COLO829 (cell line): Measurements from ENCODE around the gene AK3.
"Not testable (repeated sequence)": the region's sequence is repeated elsewhere in the genome, so short reads cannot be mapped to it uniquely, and the experiment has no call there.

Source experiments
- DNase-seq: peaks from one replicate; pipeline ENCODE4 v3.0.0; 2012; ENCODE audit warnings: low spot score

The AK3 gene

GRCh38 chr9:4740638-4741364, at the start of gene AK3:
AK3 (minus strand) TSS chr9:4741202; CDS start chr9:4741087, 115 bp downstream.
- peak; percentile 35 for DNase-seq

- no peak for DNase-seq
Observed at GRCh38 chr9:4788703-4789102, 47.7 kb upstream of the AK3 start.

GRCh38 chr9:4787876-4788275, 46.9 kb upstream of the AK3 start:
- no peak for DNase-seq

- DNase-seq: no peak
Observed at GRCh38 chr9:4786599-4786998, 45.6 kb upstream of the AK3 start.

GRCh38 chr9:4784403-4784802, 43.4 kb upstream of the AK3 start:
- DNase-seq: no peak

GRCh38 chr9:4783191-4783590, 42.2 kb upstream of the AK3 start:
- DNase-seq: not testable (repeated sequence)

- DNase-seq: no peak
Observed at GRCh38 chr9:4781408-4781807, 40.4 kb upstream of the AK3 start.

- DNase-seq: no peak
Observed at GRCh38 chr9:4780651-4781050, 39.6 kb upstream of the AK3 start.

- not testable (repeated sequence) for DNase-seq
Observed at GRCh38 chr9:4774958-4775357, 34.0 kb upstream of the AK3 start.

GRCh38 chr9:4774209-4774608, 33.2 kb upstream of the AK3 start:
- DNase-seq: no peak

GRCh38 chr9:4771788-4772187, 30.8 kb upstream of the AK3 start:
- no peak for DNase-seq

- no peak for DNase-seq
Observed at GRCh38 chr9:4769321-4770080, 28.5 kb upstream of the AK3 start.

GRCh38 chr9:4768681-4769080, 27.7 kb upstream of the AK3 start:
- no peak for DNase-seq

GRCh38 chr9:4764033-4764432, 23.0 kb upstream of the AK3 start:
- no peak for DNase-seq

- no peak for DNase-seq
Observed at GRCh38 chr9:4762886-4763541, 22.0 kb upstream of the AK3 start.

GRCh38 chr9:4762108-4762885, 21.3 kb upstream of the AK3 start:
- peak; percentile 41 for DNase-seq

- DNase-seq: no peak
Observed at GRCh38 chr9:4760122-4760521, 19.1 kb upstream of the AK3 start.

- no peak for DNase-seq
Observed at GRCh38 chr9:4756420-4756819, 15.4 kb upstream of the AK3 start.

GRCh38 chr9:4755026-4755609, 14.1 kb upstream of the AK3 start:
- no peak for DNase-seq

- DNase-seq: not testable (repeated sequence)
Observed at GRCh38 chr9:4754530-4754929, 13.5 kb upstream of the AK3 start.

GRCh38 chr9:4750023-4750673, 9.1 kb upstream of the AK3 start:
- peak; percentile 37 for DNase-seq
